MCF 10A (cell line): ENCODE results near the gene KIF1B. TPM values are rescaled to one million over a fixed set of nuclear protein-coding genes. Genes with fewer than 3 reads are reported as not detected.

Experiments
- BruUV-seq: library from RNA; stranded (reverse); fragments of 400-500 nt; replicated peaks from 2 replicates; lab custom pipeline; 2021; lab: Mats Ljungman, UMichigan
- CTCF ChIA-PET: fragments of 300-600 bp; sonication (Branson Sonifier 250); formaldehyde crosslinking; extraction: SDS; loops from one replicate; lab custom pipeline; 2021; ENCODE audit warnings: antibody characterized with exemption, inconsistent platforms; lab: Yijun Ruan, JAX
- POLR2A ChIA-PET: fragments of 300-600, 350-650 bp; sonication (Branson Sonifier 250); formaldehyde crosslinking; extraction: SDS; loops from one replicate; lab custom pipeline; 2020; ENCODE audit warnings: antibody characterized with exemption, inconsistent platforms; lab: Yijun Ruan, JAX
- DNase-seq: peaks from one replicate; pipeline ENCODE4 v3.0.0-alpha.2; 2018; ENCODE audit not compliant: unreplicated experiment
- H3K27ac Mint-ChIP-seq: one replicate; pipeline ENCODE4 v1.8.0; 2022; ENCODE audit warnings: mild to moderate bottlenecking, low read depth, mixed read lengths; ENCODE audit not compliant: unreplicated experiment
- H3K27me3 Mint-ChIP-seq: one replicate; pipeline ENCODE4 v1.8.0; 2022; ENCODE audit warnings: mixed read lengths; ENCODE audit not compliant: insufficient read depth, unreplicated experiment
- H3K36me3 Mint-ChIP-seq: one replicate; pipeline ENCODE4 v1.8.0; 2022; ENCODE audit warnings: mild to moderate bottlenecking, moderate library complexity, mixed read lengths; ENCODE audit not compliant: insufficient read depth, unreplicated experiment
- H3K4me1 Mint-ChIP-seq: one replicate; pipeline ENCODE4 v1.8.0; 2022; ENCODE audit warnings: mixed read lengths; ENCODE audit not compliant: insufficient read depth, unreplicated experiment
- H3K4me3 Mint-ChIP-seq: one replicate; pipeline ENCODE4 v1.8.0; 2022; ENCODE audit warnings: mild to moderate bottlenecking, moderate library complexity, mixed read lengths; ENCODE audit not compliant: unreplicated experiment
- H3K9me3 Mint-ChIP-seq: one replicate; pipeline ENCODE4 v1.8.0; 2022; ENCODE audit warnings: mixed read lengths; ENCODE audit not compliant: unreplicated experiment
- CTCF ChIP-seq: fragments of 200-600 bp; IDR thresholded peaks from one replicate; pipeline ENCODE4 v1.8.0; 2022; ENCODE audit warnings: antibody characterized with exemption, mild to moderate bottlenecking; ENCODE audit not compliant: unreplicated experiment
- intact Hi-C: fragments of 100-400 bp; cut with micrococcal nuclease; formaldehyde crosslinking; loops from 2 replicates; pipeline ENCODE4 v1.14.1; 2022
- total RNA-seq: library from RNA; stranded (reverse); gene quantifications from 2 replicates; pipeline ENCODE4 v1.2.3, GENCODE V29; 2022

The KIF1B gene
- total RNA-seq, 1 experiment from 2014 or later, result 35.9 TPM

GRCh38 chr1:10295481-10296085 lies 85.2 kb downstream of the KIF1B start:
- H3K36me3 Mint-ChIP-seq, result peaks cover 68% of the 10 kb centered on the region
- H3K27ac Mint-ChIP-seq, result no peak overlapping the region
- POLR2A ChIA-PET, result interaction anchor here (0.6 kb wide), 2 partner anchors 21 to 49 kb away, joined by 3 to 4 read pairs; no protein-coding TSS in a partner anchor
- H3K4me1 Mint-ChIP-seq, result no peaks in the 10 kb centered on the region
- intact Hi-C loops, result no loop called here
- no peaks in the 10 kb centered on the region for H3K9me3 Mint-ChIP-seq
- no peak for DNase-seq
- no TSS peak for BruUV-seq
- no peak overlapping the region for H3K4me3 Mint-ChIP-seq
- CTCF ChIA-PET, result interaction anchor here (0.6 kb wide), 1 partner anchor 172 kb away, joined by 7 read pairs; no protein-coding TSS in a partner anchor
- TF ChIP-seq CTCF, result no peak
- no peaks in the 10 kb centered on the region for H3K27me3 Mint-ChIP-seq

- Mint-ChIP-seq H3K27me3 (no peaks in the 10 kb centered on the region), H3K36me3 (peaks cover 70% of the 10 kb centered on the region), H3K9me3 (no peaks in the 10 kb centered on the region), H3K4me3 (no peak overlapping the region), H3K4me1 (no peaks in the 10 kb centered on the region), H3K27ac (no peak overlapping the region)
- BruUV-seq, result no TSS peak
- no peak for DNase-seq
- no peak for TF ChIP-seq CTCF
- intact Hi-C loops, result no loop called here
- ChIA-PET POLR2A (no interaction called here), CTCF (no interaction called here)
Observed at GRCh38 chr1:10299151-10299550, 88.8 kb downstream of the KIF1B start.

GRCh38 chr1:10302416-10302815 lies 92.0 kb downstream of the KIF1B start:
- H3K27ac Mint-ChIP-seq, result no peak overlapping the region

GRCh38 chr1:10304295-10304694 lies 93.9 kb downstream of the KIF1B start:
- Mint-ChIP-seq H3K4me1 (no peaks in the 10 kb centered on the region), H3K36me3 (peaks cover 43% of the 10 kb centered on the region), H3K27ac (no peak overlapping the region), H3K27me3 (no peaks in the 10 kb centered on the region), H3K4me3 (no peak overlapping the region), H3K9me3 (no peaks in the 10 kb centered on the region)
- no peak for DNase-seq
- CTCF ChIA-PET, result interaction anchor here (0.6 kb wide), 1 partner anchor 1387 kb away, joined by 3 read pairs; no protein-coding TSS in a partner anchor
- no TSS peak for BruUV-seq
- TF ChIP-seq CTCF, result no peak
- POLR2A ChIA-PET, result interaction anchor here (0.5 kb wide), 1 partner anchor 91 kb away, joined by 4 read pairs; no protein-coding TSS in a partner anchor
- intact Hi-C loops, result no loop called here

More at GRCh38 chr1:10302416-10302815, 92.0 kb downstream of the KIF1B start:
- CTCF ChIA-PET, result no interaction called here
- Mint-ChIP-seq H3K4me1 (no peaks in the 10 kb centered on the region), H3K27me3 (no peaks in the 10 kb centered on the region), H3K9me3 (no peaks in the 10 kb centered on the region), H3K36me3 (peaks cover 51% of the 10 kb centered on the region), H3K4me3 (no peak overlapping the region)
- intact Hi-C loops, result no loop called here
- no peak for TF ChIP-seq CTCF
- no peak for DNase-seq
- POLR2A ChIA-PET, result no interaction called here
- no TSS peak for BruUV-seq
